Renal cortex interstitium (tissue), 11 donors: Measurements from ENCODE around the gene OLFM1. TPM values are rescaled to one million over a fixed set of nuclear protein-coding genes. Genes with fewer than 3 reads are reported as not detected.
"Not testable (repeated sequence)": the region's sequence is repeated elsewhere in the genome, so short reads cannot be mapped to it uniquely, and the experiment has no call there.

ENCODE experiments used
- DNase-seq, 11 donors: peaks; one replicate each; pipeline ENCODE4 v3.0.0-alpha.2; 2013; ENCODE audit warnings: low read depth in 9 of 11, low spot score in 4 of 11; ENCODE audit errors: extremely low read depth in 1 of 11
- polyA plus RNA-seq, 3 donors: library from polyadenylated mRNA; unstranded; fragments of 120-200 nt; gene quantifications; one replicate each; pipeline ENCODE4 v1.2.1, GENCODE V29; 2013; ENCODE audit not compliant: insufficient read length in 3 of 3

OLFM1 gene
- polyA plus RNA-seq, 3 donors, result 2.5 to 5.8 (median 4.4) TPM

DNA sequence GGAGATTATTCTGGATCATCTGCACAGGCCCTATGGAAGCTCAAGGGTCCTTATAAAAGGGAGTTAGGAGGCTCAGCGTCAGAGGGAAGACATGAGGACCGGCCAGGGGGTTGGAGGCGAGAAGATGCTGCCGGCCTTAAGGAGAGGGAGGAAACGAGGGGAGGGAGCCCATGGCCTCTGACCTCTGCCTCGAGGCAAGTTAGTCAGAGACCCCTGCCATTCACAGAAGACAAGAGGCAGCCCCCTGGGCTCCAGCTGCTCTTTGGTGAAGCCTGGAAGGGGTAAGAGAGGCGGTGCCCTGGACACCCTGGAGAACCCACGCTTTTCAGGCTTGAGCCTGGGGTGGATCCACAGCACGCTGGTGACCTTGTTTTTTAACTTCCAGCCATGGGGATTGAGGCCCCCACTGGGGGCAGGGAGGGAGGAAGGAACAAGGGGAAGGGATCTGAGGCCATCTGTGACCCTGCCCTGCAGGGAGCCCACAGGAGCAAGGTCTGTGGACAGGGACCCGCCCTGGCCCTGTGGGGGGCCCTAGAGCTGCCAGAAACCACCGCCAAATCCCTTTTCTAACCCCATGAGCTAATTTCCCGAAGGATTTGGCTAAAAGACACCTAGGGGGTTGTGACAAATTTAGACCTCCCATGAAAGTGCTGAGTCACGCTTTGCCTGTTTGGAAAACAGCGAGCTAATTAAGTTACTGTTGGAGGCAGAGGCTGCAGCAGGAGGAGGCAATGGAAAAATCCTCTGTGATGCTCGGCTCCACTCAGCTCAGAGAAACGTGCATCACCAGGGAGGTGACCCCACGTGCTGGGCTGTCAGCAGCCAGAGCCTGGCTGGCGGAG is 49.7 kb downstream of the OLFM1 start:
- no peak for DNase-seq

DNA sequence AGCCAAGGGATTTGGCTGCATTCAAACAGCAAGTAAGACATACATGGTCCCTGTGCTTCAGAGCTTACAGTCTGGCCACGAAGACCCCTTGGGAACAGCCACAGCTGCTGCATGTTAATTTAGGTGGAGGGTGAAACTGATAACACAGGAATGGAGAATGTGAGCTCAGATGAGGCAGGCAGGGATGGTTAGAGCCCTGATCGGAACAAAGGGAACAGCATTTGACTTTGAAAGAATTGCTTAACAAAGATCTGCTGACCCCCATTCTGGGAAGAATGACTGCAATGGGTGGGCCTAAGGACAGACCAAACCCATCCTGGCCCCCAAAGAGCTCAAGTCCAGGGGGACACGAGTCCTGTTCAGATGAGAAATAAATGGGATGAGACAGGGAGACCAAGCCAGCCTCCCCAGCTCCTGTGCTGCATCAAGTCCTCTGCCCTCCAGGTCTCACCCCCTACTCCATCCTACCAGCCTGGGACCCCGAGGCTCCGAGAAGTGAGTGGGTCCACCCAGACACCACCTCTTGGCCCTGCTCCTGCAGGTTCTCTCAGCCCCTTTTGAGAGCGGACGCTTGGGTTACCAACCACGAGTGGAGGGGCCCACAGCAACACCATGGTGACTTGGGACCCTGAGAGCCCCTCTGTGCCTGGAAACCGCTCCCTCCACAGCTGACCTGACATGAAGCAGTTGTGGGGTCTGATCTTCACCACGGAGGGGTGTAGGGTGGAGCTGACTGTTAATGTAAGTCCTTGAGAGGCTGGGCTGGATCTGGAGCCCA is 50.8 kb downstream of the OLFM1 start:
- no peak for DNase-seq

DNA sequence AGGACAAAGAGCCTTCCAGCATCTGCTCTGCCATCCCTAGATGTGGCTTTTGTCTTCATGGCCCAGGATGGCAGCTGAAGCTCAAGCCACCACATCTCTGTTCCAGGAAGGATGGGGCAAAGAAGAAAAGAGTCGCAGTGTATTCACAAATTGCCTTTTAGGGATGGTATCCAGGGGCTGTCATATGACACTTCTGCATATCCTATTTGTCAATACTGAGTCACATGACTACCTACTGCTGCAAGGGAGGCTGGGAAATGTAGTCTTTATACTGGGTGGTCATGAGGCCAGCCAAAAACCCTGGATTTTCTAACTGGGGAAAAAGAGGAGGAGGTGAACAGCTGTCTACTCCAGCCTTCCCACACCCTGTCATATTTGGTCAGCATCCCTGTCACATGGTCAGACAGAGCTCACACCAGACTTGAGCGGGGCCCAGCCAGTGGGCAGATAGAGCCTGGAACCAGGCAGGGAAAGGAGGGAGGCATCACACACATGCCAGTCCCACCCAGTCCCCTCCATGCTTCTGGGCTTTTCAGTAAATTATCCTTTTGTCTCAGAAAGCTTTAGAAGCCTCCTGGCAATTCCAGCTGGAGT is 52.0 kb downstream of the OLFM1 start:
- no peak for DNase-seq

DNA sequence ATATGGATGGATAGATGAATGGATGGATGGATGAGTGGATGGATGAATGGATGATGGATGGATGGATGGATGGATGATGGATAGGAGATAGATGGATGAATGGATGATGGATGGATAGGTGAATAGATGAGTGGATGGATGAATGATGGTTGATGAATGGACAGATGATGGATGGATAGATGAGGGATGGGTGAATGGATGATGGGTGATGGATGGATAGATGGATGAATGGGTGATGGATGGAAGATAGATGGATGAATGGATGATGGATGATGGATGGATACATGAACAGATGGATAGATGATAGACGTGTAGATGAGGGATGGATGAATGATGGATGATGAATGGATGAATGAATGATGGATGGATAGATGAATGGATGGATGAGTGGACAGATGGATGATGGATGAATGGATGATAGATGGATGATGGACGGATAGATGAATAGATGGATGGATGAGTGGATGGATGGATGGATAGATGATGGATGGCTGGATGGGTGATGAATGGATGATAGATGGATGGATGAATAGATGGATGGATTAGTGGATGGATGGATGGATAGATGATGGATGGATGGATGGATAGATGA is 53.8 kb downstream of the OLFM1 start:
- DNase-seq, result no peak

DNA sequence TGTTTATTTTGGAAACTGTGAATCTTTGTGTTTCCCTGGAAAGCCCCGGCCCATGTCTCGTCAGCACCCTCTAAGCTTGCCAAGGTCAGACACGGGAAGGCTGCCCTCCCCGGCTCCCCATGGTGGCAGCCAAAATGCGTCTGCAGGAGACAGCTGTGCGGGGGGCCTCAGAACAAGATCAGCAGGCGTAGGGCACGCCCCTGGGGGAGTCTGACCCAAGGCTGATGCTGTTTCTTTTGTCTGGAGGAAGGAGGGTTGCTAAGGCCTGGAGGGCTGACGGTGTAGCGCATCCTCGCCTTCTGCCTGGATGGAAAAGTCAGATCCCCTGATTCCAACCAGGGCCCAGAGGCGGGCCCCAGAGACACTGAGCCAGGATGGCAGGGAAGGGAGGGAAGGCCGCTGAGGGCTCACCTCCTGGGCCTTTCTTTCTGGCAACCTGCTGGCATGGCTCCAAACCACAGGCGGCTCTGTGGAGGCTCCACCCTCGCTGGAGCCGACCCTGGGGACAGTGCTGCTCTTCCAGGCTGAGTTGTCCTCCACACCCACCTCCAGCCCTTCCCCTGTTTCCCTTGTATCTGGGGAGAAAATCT is 57.2 kb downstream of the OLFM1 start:
- DNase-seq, result no peak

DNA sequence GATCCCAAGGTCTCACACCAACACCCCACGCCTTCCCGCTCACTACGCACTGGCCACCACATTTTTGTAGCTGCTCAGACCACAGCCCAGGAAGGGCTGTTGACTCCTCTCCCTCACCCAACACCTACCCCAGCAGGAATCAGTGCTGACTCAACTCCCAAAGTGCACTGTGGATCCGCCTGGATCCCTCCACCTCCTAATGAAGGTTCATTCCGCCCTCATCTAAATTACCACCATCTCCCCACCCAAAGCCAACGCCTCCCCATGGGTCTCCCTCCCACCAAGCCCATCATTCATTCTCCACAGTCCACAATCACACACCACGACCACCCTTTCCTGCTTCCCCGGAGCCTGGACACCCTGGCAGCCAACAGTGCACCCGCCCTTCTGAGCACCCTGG is 57.8 kb downstream of the OLFM1 start:
- DNase-seq, result no peak

DNA sequence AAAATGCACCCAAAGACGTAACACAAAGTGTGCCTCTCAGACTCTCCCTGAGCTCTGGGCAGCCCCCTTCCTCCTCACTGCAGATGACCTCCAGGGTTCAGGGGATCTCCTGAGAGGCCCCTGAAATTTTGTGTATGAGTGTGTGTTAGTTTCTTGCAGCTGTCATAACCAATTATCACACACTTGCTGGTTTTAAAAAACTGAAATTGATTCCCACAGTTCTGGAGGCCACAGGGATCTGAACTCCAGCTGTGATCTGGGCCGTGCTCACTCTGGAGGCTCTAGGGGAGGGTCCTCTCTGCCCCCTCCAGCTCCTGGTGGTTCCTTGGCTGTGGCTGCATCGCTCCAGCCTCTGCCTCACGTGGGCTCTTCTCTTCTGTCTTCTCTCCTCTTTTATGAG is 58.8 kb downstream of the OLFM1 start:
- DNase-seq, result no peak

DNA sequence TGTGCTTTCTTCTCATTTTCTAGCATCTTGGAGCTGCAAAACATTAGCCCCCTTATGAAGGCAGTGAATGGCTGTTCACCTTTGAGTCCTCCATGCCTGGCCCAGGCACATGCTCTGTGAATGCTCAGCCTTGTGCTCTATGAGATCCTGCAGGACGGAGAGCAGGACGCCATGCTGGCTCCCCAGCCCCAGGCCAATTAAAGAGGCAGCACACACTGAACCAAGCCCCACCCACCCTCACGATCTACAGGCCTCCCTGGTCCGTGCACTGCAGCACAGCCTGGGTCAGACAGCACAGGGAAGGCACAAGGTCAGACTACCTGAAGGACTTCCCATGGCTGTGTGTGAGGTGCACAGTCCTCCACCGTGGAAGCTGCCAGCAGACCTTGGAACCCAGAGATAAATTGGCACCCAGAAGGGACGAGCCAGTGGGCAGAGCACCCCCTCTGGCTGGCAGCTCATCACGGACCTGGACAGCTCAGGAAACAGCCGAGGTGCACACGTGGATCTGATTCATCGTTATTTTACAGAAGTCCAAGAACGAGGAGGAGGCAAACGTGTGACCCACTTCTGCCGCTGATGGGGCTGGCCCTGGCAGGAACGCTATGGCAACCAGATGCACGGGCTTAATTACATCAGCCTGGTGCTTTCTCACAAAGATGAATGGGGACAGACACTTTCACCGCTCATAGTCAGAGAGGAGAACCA is 59.5 kb downstream of the OLFM1 start:
- DNase-seq, result no peak

DNA sequence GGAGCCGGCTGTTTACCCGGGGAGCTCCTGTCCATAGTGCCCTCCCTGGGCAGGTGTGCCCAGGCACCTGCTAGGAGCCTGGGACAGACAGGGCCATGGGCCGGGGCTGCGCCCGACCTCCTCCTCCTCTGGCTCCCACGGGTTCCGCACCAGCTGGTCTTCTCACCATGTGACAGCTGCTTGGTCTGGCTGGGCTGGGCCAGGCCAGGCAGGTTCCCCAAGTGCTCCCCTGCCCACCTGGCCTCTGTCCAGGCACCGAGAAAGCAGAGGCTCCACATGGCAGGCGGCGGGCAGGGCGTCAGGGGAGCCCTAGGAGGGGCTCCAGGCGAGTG is 60.0 kb downstream of the OLFM1 start:
- DNase-seq, result no peak

DNA sequence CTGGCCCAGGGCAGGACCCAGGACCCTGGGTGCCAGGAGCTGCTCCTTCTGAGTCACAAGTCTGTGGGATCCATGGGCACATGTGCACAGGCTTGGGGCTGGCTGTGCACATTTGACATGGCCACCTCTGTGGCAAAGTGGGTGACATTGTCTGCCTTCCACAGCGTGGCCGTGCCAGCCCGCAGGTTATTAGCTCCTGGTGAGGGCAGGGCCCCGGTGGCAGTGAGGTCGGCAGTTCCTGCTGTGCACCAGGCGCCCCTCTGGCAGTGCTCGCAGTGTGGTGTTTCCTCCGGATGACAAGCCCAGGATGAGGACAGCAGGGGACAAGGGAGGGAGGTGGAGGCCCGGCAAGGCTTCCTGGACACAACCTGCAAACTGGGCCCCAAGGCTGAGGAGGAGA is 60.5 kb downstream of the OLFM1 start:
- no peak for DNase-seq

DNA sequence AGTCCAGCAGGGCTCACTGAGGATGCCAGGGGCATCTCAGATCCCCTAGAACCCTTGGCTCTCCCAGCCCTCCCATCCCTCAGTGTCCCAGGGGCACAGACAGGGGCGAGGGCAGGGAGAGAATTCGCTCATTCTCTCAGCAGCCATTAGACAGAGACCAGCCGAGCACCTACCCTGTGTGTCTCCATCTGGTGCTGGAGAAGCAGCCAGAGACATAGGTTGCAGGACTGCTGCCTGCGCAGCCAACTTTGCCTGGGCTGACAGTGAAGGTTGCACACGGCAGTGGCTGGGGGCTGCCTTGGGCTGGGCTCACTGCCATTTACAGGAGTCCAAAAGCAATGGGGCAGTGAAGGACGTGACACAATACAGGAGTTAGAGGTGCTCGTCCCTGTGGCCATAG is 60.9 kb downstream of the OLFM1 start:
- no peak for DNase-seq

DNA sequence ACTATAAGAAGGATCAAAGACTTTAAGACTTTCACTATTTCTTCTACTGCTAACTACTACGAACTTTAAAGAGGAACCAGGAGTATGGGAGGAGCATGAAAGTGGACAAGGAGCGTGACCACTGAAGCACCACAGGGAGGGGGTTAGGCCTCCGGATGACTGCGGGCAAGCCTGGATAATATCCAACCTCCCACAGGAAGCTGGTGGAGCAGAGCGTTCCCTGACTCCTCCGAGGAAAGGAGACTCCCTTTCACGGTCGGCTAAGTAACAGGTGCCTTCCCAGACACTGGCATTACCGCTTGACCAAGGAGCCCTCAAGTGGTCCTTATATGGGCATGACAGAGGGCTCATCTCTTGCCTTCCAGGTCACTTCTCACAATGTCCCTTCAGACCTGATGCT is 62.4 kb downstream of the OLFM1 start:
- not testable (repeated sequence) for DNase-seq

DNA sequence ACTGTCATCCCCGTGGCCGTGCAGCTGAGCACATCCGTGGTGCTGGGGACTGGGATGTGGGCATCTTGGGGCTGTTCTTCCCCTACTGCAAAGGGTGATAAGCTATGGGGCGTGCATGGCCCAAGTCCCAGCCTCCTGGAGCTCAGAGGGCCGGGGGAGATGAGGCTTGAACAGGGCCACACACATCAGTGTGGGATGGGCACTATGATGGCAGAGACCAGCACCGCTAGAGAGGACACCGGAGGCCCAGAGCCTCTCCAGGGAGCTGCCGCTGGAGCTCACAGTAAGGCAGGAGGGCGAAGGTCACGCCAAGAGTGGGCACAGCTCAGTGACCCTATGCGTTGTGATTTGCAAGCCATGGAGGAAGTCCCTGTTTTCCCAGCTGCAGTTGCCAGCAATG is 63.5 kb downstream of the OLFM1 start:
- DNase-seq, result no peak

DNA sequence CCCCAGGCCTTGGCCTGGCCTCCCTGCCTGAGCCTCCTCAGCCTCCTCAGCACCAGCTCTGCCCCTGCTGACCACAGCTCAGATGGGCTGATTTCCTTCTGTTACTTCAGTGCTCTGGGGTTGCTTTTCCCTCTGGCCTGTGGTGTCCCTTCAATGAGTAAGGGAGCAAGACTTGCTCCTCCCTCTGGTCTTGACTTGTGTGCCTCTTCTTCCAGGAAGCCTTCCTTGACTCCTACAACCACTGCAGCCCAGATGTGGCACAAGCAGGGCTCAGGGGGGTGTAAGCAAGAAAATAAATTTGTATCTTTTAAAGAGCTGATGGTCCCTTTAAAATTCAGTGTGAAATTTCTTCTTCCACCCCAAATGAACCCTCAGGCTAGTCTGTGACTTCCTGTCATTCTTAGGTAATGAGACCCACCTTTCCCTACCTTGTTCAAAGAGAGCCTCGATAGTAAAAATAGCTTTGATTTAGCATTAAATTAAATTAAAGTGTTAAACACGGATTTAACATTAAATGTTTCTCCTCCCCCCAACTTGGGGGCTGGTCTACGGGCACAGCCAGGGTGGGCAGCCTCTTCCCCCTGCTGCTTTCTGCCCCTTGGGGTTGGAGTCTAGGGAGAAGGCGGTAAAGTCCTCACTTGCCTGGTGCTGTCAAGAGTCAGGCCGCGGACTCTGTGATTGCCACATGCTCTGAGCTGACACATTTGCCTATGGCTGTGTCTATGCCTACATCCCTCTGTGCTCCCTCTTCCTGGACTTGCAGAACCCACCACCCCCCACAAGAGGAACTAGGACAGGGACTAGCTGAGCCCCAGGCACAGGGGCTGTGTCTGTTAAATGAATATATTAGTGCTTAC is 64.5 kb downstream of the OLFM1 start:
- no peak for DNase-seq

DNA sequence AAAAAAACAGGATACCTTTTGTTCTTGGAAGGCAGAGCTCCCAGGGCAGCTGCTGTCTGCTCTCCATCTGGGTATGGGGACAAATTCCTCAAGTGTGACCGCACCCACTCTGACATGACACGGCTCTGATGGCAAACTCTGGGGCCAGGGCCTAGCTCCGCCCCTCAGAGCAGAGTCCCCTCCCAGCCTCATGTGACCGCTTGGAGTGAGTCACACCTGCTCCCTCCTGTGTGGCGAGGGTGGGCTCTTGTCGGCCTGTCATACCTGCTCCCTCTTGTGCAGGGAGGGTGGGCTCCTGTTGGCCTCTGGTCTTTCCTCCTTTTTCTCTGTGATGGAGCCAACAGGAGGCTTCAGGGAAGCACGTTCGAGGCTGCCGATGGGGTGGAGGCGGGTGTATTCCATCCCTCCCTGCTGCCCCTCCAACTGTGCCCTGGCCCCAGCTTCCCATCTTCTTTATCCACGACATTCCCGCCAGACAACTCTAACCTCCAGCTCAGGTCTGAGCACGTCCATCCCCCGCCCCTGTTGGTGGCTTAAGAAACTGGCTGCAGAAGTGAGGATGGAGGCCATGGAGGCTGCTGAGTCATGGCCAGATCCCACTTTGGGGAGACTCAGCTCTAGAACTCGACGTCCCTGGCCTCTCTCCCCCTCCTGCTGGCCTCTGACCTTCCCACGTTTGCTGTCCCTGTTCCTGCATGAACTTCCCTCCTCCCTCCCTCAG is 65.3 kb downstream of the OLFM1 start:
- no peak for DNase-seq

DNA sequence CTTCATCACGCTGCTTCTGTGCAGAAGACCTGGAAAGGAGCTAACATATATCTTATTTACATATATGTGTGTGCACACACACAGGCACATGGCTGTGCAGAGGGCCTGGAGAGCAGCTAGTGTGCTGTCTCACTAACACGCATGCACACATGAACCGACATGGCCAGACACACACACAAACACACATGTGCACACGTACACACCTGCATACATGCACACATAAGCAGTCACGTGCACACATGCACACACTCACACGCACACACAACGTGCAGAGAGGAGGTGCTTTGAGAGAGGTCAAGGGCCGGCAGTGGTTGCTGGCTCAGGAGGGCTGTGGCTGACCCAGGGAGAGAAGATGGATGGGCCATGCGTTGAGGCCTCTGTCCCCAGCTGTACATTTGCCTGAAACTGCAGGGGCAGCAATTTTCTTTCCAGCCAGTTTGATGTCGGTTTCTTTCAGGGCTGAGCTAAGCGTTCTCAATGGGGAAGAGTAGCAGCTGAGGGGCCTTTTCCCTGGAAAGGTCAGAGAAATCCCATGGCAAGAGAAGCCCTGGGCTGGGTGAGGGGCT is 66.7 kb downstream of the OLFM1 start:
- no peak for DNase-seq

DNA sequence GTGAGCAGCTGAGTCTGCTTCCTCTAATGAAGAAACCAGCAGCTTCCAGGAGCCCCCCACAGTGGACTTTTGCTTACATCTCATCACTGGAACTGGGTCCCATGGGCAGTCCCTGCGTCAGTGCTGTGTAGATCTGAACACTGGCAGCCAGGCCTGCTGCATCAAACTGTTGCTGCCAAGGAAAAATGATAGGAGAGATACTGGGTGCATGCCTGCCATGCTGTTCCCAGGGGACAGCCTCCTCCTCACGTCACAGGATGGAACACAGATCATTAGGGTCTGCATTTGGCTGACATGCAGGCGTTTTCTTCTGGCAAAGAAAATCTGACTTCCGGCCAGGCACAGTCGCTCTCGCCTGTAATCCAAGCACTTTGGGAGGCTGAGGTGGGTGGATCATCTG is 67.9 kb downstream of the OLFM1 start:
- DNase-seq, result no peak
